ENCODE data around the gene IL4R.

IL4R gene

GRCh38 chr16:27346819-27347218, 33.0 kb downstream of the IL4R start:
- no peak for TF ChIP-seq CTCF (IDR thresholded peaks at IDR 0.05; ENCODE audit: unreplicated experiment in 3 of 3)
- Mint-ChIP-seq H3K27ac (no peak overlapping the region), H3K4me3 (no peak overlapping the region), H3K9me3 (no peaks in the 10 kb centered on the region), H3K4me1 (peaks cover 15% of the 10 kb centered on the region), H3K36me3 (ENCODE audit: low read depth) (peaks cover 28% of the 10 kb centered on the region), H3K27me3 (ENCODE audit: low read depth) (no peaks in the 10 kb centered on the region)

- no peaks in the 10 kb centered on the region for H3K27me3 Mint-ChIP-seq (ENCODE audit: low read depth)
- no peak overlapping the region for H3K4me3 Mint-ChIP-seq
- H3K9me3 Mint-ChIP-seq = no peaks in the 10 kb centered on the region
- TF ChIP-seq CTCF (IDR thresholded peaks at IDR 0.05; ENCODE audit: unreplicated experiment in 3 of 3) = no peak
- H3K27ac Mint-ChIP-seq = no peak overlapping the region
- peaks cover 23% of the 10 kb centered on the region for H3K36me3 Mint-ChIP-seq (ENCODE audit: low read depth)
- H3K4me1 Mint-ChIP-seq = peaks cover 15% of the 10 kb centered on the region
Measured at GRCh38 chr16:27347930-27348685, 34.3 kb downstream of the IL4R start.

GRCh38 chr16:27349276-27349675, 35.5 kb downstream of the IL4R start:
- no peaks in the 10 kb centered on the region for H3K9me3 Mint-ChIP-seq

GRCh38 chr16:27350006-27350405, 36.2 kb downstream of the IL4R start:
- peaks cover 15% of the 10 kb centered on the region for H3K4me1 Mint-ChIP-seq
- H3K9me3 Mint-ChIP-seq = no peaks in the 10 kb centered on the region
- TF ChIP-seq CTCF (IDR thresholded peaks at IDR 0.05; ENCODE audit: unreplicated experiment in 3 of 3) = no peak
- peak overlapping the region in 1 of 3 experiments; percentile 36 for H3K4me3 Mint-ChIP-seq
- no peaks in the 10 kb centered on the region for H3K27me3 Mint-ChIP-seq (ENCODE audit: low read depth)
- H3K36me3 Mint-ChIP-seq (ENCODE audit: low read depth) = peaks cover 33% of the 10 kb centered on the region
- H3K27ac Mint-ChIP-seq = peak overlapping the region; percentile 82 to 95 (median 95)

More at GRCh38 chr16:27349276-27349675, 35.5 kb downstream of the IL4R start:
- H3K27me3 Mint-ChIP-seq (ENCODE audit: low read depth) = no peaks in the 10 kb centered on the region
- H3K4me1 Mint-ChIP-seq = peaks cover 15% of the 10 kb centered on the region
- H3K36me3 Mint-ChIP-seq (ENCODE audit: low read depth) = peaks cover 29% of the 10 kb centered on the region
- TF ChIP-seq CTCF (IDR thresholded peaks at IDR 0.05; ENCODE audit: unreplicated experiment in 3 of 3) = no peak
- H3K27ac Mint-ChIP-seq = peak overlapping the region in 2 of 3 experiments; percentile 35 to 95
- H3K4me3 Mint-ChIP-seq = no peak overlapping the region

GRCh38 chr16:27351989-27352388, 38.2 kb downstream of the IL4R start:
- H3K9me3 Mint-ChIP-seq = no peaks in the 10 kb centered on the region
- no peak overlapping the region for H3K27ac Mint-ChIP-seq
- peaks cover 15% of the 10 kb centered on the region for H3K4me1 Mint-ChIP-seq
- H3K4me3 Mint-ChIP-seq = no peak overlapping the region
- no peaks in the 10 kb centered on the region for H3K27me3 Mint-ChIP-seq (ENCODE audit: low read depth)
- H3K36me3 Mint-ChIP-seq (ENCODE audit: low read depth) = peaks cover 36% of the 10 kb centered on the region
- no peak for TF ChIP-seq CTCF (IDR thresholded peaks at IDR 0.05; ENCODE audit: unreplicated experiment in 3 of 3)

GRCh38 chr16:27353853-27354252, 40.1 kb downstream of the IL4R start:
- H3K4me1 Mint-ChIP-seq = peaks cover 15% of the 10 kb centered on the region
- H3K4me3 Mint-ChIP-seq = no peak overlapping the region
- H3K36me3 Mint-ChIP-seq (ENCODE audit: low read depth) = peaks cover 40% of the 10 kb centered on the region
- no peaks in the 10 kb centered on the region for H3K9me3 Mint-ChIP-seq
- no peaks in the 10 kb centered on the region for H3K27me3 Mint-ChIP-seq (ENCODE audit: low read depth)
- H3K27ac Mint-ChIP-seq = no peak overlapping the region
- no peak for TF ChIP-seq CTCF (IDR thresholded peaks at IDR 0.05; ENCODE audit: unreplicated experiment in 3 of 3)

Data from nephron (organoid).